Smooth muscle cell (in vitro differentiated cells): Measurements from ENCODE around the gene ZNF664. TPM values are rescaled to one million over a fixed set of nuclear protein-coding genes. Genes with fewer than 3 reads are reported as not detected.
A peak's percentile ranks its signal among the peaks of the same experiment; 100 is the strongest.

ENCODE experiments used
- DNase-seq: peaks from one replicate; lab custom pipeline; 2025; ENCODE audit not compliant: unreplicated experiment; lab: John Stamatoyannopoulos, UW
- H2AFZ ChIP-seq: fragments of 200-600 bp; sonication (generic); 2 replicates; pipeline ENCODE4 v1.6.0; 2016; ENCODE audit warnings: antibody characterized with exemption, low read depth, mild to moderate bottlenecking
- H3F3A ChIP-seq: fragments of 200-600 bp; sonication (generic); 2 replicates; pipeline ENCODE4 v1.6.0; 2017; ENCODE audit warnings: antibody characterized with exemption, low read depth
- H3K27ac ChIP-seq: fragments of 200-600 bp; sonication (generic); 2 replicates; pipeline ENCODE4 v1.5.1; 2016; ENCODE audit warnings: low read depth, mild to moderate bottlenecking
- H3K27me3 ChIP-seq: fragments of 200-600 bp; sonication (generic); 2 replicates; pipeline ENCODE4 v1.6.1; 2016; ENCODE audit warnings: low read depth, mild to moderate bottlenecking
- H3K36me3 ChIP-seq: fragments of 200-600 bp; sonication (generic); 2 replicates; pipeline ENCODE4 v1.5.1; 2016; ENCODE audit warnings: low read depth
- H3K4me1 ChIP-seq: fragments of 200-600 bp; sonication (generic); 2 replicates; pipeline ENCODE4 v1.5.1; 2016; ENCODE audit warnings: low read depth
- H3K4me2 ChIP-seq: fragments of 200-600 bp; sonication (generic); 2 replicates; pipeline ENCODE4 v1.6.0; 2016; ENCODE audit warnings: mild to moderate bottlenecking
- H3K4me3 ChIP-seq: fragments of 200-600 bp; sonication (generic); 2 replicates; pipeline ENCODE4 v1.5.1; 2016; ENCODE audit warnings: mild to moderate bottlenecking
- H3K79me2 ChIP-seq: fragments of 200-600 bp; sonication (generic); 2 replicates; pipeline ENCODE4 v1.6.0; 2016; ENCODE audit warnings: low read depth, mild to moderate bottlenecking
- H3K9ac ChIP-seq: fragments of 200-600 bp; sonication (generic); 2 replicates; pipeline ENCODE4 v1.6.0; 2016; ENCODE audit warnings: low read depth
- H3K9me3 ChIP-seq: fragments of 200-600 bp; sonication (generic); replicated peaks from 2 replicates; pipeline ENCODE4 v1.5.1; 2016; ENCODE audit warnings: low read depth
- H4K20me1 ChIP-seq: fragments of 200-600 bp; sonication (generic); 2 replicates; pipeline ENCODE4 v1.6.0; 2016; ENCODE audit warnings: low read depth
- CTCF ChIP-seq: fragments of 200-600 bp; sonication (generic); IDR thresholded peaks from 2 replicates; pipeline ENCODE4 v1.5.1; 2017; ENCODE audit warnings: borderline replicate concordance, mild to moderate bottlenecking, antibody characterized with exemption; ENCODE audit not compliant: insufficient read depth, poor library complexity, severe bottlenecking
- whole genome bisulfite sequencing: methylation state at CpG from one replicate; pipeline ENCODE4 v1.1.7; 2016; ENCODE audit warnings: low lambda C conversion rate; 5-methylcytosine and 5-hydroxymethylcytosine counted together
- polyA plus RNA-seq: library from polyadenylated mRNA; unstranded; fragments of >200 nt; fragmentation: Nextera tagmentation; extraction: Ambion mirVana; gene quantifications from 2 replicates; pipeline ENCODE4 v1.2.1, GENCODE V29; 2016
- total RNA-seq: library from RNA; depleted of rRNA; stranded (reverse); fragments of >200 nt; gene quantifications from 2 replicates; pipeline ENCODE4 v1.2.3, GENCODE V29; 2014

Gene ZNF664
- total and polyA plus RNA-seq, 2 experiments from 2014 or later, result 6.4 to 47.7 TPM

- TF ChIP-seq CTCF, result peak; percentile 96
- no peak overlapping the region for H3K9ac ChIP-seq
- H3K79me2 ChIP-seq, result no peaks in the 10 kb centered on the region
- 33% methylated on average over 6 of the region's 6 CpGs for WGBS
- no peaks in the 10 kb centered on the region for H4K20me1 ChIP-seq
- no peaks in the 10 kb centered on the region for H3K9me3 ChIP-seq
- no peak overlapping the region for H3K4me3 ChIP-seq
- peaks cover 11% of the 10 kb centered on the region for H3K4me1 ChIP-seq
- H3K36me3 ChIP-seq, result no peaks in the 10 kb centered on the region
- H3K27ac ChIP-seq, result no peak overlapping the region
- peak overlapping the region; percentile 1 for H3K4me2 ChIP-seq
- H3K27me3 ChIP-seq, result no peaks in the 10 kb centered on the region
- DNase-seq, result no peak
- H2AFZ ChIP-seq, result peak overlapping the region; percentile 65
- H3F3A ChIP-seq, result peaks cover 6% of the 10 kb centered on the region
These were observed 63.7 kb downstream of the ZNF664 start for GRCh38 chr12:124036657-124037109.

GRCh38 chr12:124037331-124037730, 64.3 kb downstream of the ZNF664 start:
- H2AFZ ChIP-seq, result no peak overlapping the region
- no peak overlapping the region for H3K4me3 ChIP-seq
- no peaks in the 10 kb centered on the region for H3K79me2 ChIP-seq
- H3K9me3 ChIP-seq, result no peaks in the 10 kb centered on the region
- H3K4me2 ChIP-seq, result peak overlapping the region; percentile 1
- TF ChIP-seq CTCF, result no peak
- no peak for DNase-seq
- H3F3A ChIP-seq, result peaks cover 6% of the 10 kb centered on the region
- no peaks in the 10 kb centered on the region for H3K27me3 ChIP-seq
- 100% methylated on average over 1 of the region's 1 CpG for WGBS
- H3K4me1 ChIP-seq, result peaks cover 11% of the 10 kb centered on the region
- no peaks in the 10 kb centered on the region for H3K36me3 ChIP-seq
- H3K9ac ChIP-seq, result no peak overlapping the region
- H3K27ac ChIP-seq, result no peak overlapping the region
- no peaks in the 10 kb centered on the region for H4K20me1 ChIP-seq

GRCh38 chr12:124039276-124039675, 66.3 kb downstream of the ZNF664 start:
- H3K9ac ChIP-seq, result no peak overlapping the region
- no peaks in the 10 kb centered on the region for H3K79me2 ChIP-seq
- no peak for DNase-seq
- H3K9me3 ChIP-seq, result no peaks in the 10 kb centered on the region
- peaks cover 6% of the 10 kb centered on the region for H3F3A ChIP-seq
- H3K4me1 ChIP-seq, result peaks cover 11% of the 10 kb centered on the region
- WGBS, result 28% methylated on average over 3 of the region's 3 CpGs
- no peaks in the 10 kb centered on the region for H4K20me1 ChIP-seq
- H2AFZ ChIP-seq, result no peak overlapping the region
- H3K4me2 ChIP-seq, result peak overlapping the region; percentile 40
- H3K27me3 ChIP-seq, result no peaks in the 10 kb centered on the region
- H3K36me3 ChIP-seq, result no peaks in the 10 kb centered on the region
- no peak overlapping the region for H3K4me3 ChIP-seq
- peak overlapping the region; percentile 56 for H3K27ac ChIP-seq
- no peak for TF ChIP-seq CTCF

GRCh38 chr12:124040291-124040690, 67.3 kb downstream of the ZNF664 start:
- Histone ChIP-seq H3K27me3 (no peaks in the 10 kb centered on the region), H3K4me1 (peaks cover 11% of the 10 kb centered on the region), H3K79me2 (no peaks in the 10 kb centered on the region), H3K9ac (no peak overlapping the region), H2AFZ (no peak overlapping the region), H3K36me3 (no peaks in the 10 kb centered on the region), H3K9me3 (no peaks in the 10 kb centered on the region), H3K4me3 (no peak overlapping the region), H3K27ac (no peak overlapping the region), H3K4me2 (no peak overlapping the region), H4K20me1 (no peaks in the 10 kb centered on the region), H3F3A (peaks cover 6% of the 10 kb centered on the region)
- TF ChIP-seq CTCF, result no peak
- no peak for DNase-seq
- 93% methylated on average over 10 of the region's 10 CpGs for WGBS
